Neutrophil (primary cell): Measurements from ENCODE around the gene TERB1.

ENCODE experiments used
- H3K27ac ChIP-seq: fragments of 200-600 bp; sonication (generic); 2 replicates; pipeline ENCODE4 v1.5.1; 2016; ENCODE audit warnings: mild to moderate bottlenecking, moderate library complexity
- H3K27me3 ChIP-seq: fragments of 200-600 bp; sonication (generic); 2 replicates; pipeline ENCODE4 v1.6.0; 2016; ENCODE audit warnings: mild to moderate bottlenecking
- H3K36me3 ChIP-seq: fragments of 200-600 bp; sonication (generic); 2 replicates; pipeline ENCODE4 v1.5.1; 2017
- H3K4me1 ChIP-seq, 2 experiments: fragments of 200-600 bp in 1 of 2; sonication (generic) in 1 of 2; 1 replicate in 1 of 2; 2 replicates in 1 of 2; pipeline versions ENCODE4 v1.5.1 to v1.6.1; 2013 to 2016; ENCODE audit warnings: low read depth in 1 of 2, low read length in 1 of 2, mild to moderate bottlenecking in 1 of 2, moderate library complexity in 1 of 2; ENCODE audit not compliant: control insufficient read depth in 1 of 2, insufficient read depth in 1 of 2
- H3K4me3 ChIP-seq, 2 experiments: fragments of 200-600 bp in 1 of 2; sonication (generic) in 1 of 2; 1 replicate in 1 of 2; 2 replicates in 1 of 2; pipeline ENCODE4 v1.5.1; 2013 to 2016; ENCODE audit warnings: low read depth in 1 of 2, low read length in 1 of 2, mild to moderate bottlenecking in 1 of 2, moderate library complexity in 1 of 2
- H3K9me3 ChIP-seq: fragments of 200-600 bp; sonication (generic); 2 replicates; pipeline ENCODE4 v1.5.1; 2016
- TF ChIP-seq, protein P1 (sequence below): fragments of 200-600 bp; sonication (generic); IDR thresholded peaks from 2 replicates; pipeline ENCODE4 v1.5.1; 2016; ENCODE audit warnings: antibody characterized with exemption

The TERB1 gene

DNA sequence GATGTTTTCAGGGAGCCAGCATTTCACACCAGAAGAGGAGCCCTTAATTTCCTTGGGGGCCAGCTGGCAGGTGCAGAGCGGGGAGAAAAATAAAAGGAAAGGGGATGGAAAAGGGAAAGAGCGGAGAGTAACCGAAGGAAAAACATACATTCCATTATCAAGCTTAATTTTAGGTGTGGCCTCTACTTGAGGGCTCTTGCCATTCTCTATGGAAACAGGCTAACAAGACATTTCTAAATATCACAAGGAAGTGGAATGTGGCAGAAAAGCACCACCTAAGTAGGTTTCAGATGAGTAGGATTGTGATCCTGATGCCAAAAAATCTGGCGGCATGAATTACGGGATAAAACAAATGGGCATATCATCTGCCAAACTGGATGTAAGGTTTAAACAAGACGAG is 49.0 kb downstream of the TERB1 start:
- H3K27ac ChIP-seq, result no peak overlapping the region
- peaks cover 26 to 28% of the 10 kb centered on the region in 2 experiments for H3K4me1 ChIP-seq
- H3K9me3 ChIP-seq, result no peaks in the 10 kb centered on the region
- peaks cover 18% of the 10 kb centered on the region for H3K36me3 ChIP-seq
- peaks cover 44% of the 10 kb centered on the region for H3K27me3 ChIP-seq
- H3K4me3 ChIP-seq, result no peak overlapping the region
- TF ChIP-seq, protein P1, sequence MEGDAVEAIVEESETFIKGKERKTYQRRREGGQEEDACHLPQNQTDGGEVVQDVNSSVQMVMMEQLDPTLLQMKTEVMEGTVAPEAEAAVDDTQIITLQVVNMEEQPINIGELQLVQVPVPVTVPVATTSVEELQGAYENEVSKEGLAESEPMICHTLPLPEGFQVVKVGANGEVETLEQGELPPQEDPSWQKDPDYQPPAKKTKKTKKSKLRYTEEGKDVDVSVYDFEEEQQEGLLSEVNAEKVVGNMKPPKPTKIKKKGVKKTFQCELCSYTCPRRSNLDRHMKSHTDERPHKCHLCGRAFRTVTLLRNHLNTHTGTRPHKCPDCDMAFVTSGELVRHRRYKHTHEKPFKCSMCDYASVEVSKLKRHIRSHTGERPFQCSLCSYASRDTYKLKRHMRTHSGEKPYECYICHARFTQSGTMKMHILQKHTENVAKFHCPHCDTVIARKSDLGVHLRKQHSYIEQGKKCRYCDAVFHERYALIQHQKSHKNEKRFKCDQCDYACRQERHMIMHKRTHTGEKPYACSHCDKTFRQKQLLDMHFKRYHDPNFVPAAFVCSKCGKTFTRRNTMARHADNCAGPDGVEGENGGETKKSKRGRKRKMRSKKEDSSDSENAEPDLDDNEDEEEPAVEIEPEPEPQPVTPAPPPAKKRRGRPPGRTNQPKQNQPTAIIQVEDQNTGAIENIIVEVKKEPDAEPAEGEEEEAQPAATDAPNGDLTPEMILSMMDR, result no peak

DNA sequence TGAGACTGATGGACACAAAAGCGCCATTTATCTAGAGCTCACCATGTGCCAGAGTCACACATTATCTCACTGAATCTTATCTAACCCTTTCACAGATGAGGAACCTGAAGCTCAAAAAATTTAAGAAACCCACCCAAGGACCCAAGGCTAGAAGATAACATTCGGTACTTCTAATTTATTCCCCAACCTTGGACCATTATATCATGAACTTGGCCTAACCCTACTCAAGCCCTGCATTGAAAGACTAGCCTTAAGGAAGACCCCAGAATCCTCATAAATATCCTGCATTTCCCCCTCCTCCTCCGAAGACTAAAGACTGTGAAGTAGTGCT is 49.4 kb downstream of the TERB1 start:
- Histone ChIP-seq H3K36me3 (peaks cover 18% of the 10 kb centered on the region), H3K4me3 (peak overlapping the region; percentile 34 to 89), H3K4me1 (peaks cover 30 to 32% of the 10 kb centered on the region in 2 experiments), H3K27me3 (peaks cover 40% of the 10 kb centered on the region), H3K9me3 (no peaks in the 10 kb centered on the region), H3K27ac (peak overlapping the region; percentile 92)
- TF ChIP-seq, protein P1, result no peak

DNA sequence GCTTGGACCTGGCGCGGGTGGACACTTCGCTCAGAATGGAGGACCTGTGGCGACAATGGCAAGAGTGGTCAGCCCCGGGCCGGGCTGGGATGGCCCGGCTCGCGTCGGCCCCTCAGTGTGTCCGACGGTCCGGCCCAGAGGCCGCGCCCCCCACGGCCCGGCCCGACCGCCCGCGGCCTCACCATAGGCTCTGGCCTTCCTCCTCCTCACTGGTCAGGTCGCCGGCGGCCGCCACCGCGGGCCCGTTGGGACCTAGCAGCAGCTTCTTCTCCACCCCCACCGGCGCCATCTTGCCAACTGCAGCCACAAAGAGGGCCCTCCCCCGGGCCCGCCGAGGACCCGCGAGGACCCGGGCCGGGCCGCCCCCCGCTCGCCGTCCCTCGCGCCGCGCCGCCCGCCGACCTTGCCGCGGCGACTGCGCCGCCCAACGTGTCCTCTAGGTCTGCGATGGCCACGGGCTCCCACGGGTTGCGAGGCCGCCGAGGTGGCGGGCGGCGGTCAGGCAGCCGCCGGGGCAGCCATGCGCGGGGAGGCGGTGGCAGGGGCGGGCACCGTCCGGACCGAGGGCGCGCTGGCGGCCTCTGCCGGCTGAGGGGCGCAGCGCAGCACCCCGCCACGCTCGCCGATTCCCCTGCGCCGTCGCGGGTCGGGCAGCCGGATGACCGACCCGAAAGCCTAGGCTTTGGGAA is 49.9 kb downstream of the TERB1 start, which contains the start of gene DYNC1LI2:
Gene DYNC1LI2 (minus strand): TSS at position 307 of the 689 bp plus-strand sequence. CDS start 18 bp downstream, at position 289.
- TF ChIP-seq, protein P1, result peak; percentile 96
- peaks cover 18% of the 10 kb centered on the region for H3K36me3 ChIP-seq
- peaks cover 36 to 37% of the 10 kb centered on the region in 2 experiments for H3K4me1 ChIP-seq
- H3K9me3 ChIP-seq, result no peaks in the 10 kb centered on the region
- peak within 1 kb of the TSS; percentile 92 for H3K27ac ChIP-seq
- peak within 1 kb of the TSS; percentile 89 to 98 for H3K4me3 ChIP-seq
- peaks cover 35% of the 10 kb centered on the region for H3K27me3 ChIP-seq

DNA sequence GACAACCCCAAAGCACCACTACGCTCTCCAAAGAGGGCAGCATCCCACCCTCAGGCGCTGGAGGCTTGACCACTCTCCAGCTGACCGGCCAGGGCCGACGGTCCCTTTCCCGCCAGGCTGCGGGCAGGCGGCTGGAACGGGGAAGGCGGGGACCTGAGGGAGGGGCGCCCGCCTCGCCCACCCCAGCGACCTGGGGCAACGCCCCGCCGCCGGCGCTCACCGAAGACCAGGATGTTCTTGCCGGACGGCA is 50.4 kb downstream of the TERB1 start:
- Histone ChIP-seq H3K36me3 (peaks cover 18% of the 10 kb centered on the region), H3K9me3 (no peaks in the 10 kb centered on the region), H3K27me3 (peaks cover 34% of the 10 kb centered on the region), H3K4me3 (peak overlapping the region; percentile 89 to 98), H3K27ac (peak overlapping the region; percentile 92), H3K4me1 (peaks cover 40 to 42% of the 10 kb centered on the region in 2 experiments)
- TF ChIP-seq, protein P1, result no peak

DNA sequence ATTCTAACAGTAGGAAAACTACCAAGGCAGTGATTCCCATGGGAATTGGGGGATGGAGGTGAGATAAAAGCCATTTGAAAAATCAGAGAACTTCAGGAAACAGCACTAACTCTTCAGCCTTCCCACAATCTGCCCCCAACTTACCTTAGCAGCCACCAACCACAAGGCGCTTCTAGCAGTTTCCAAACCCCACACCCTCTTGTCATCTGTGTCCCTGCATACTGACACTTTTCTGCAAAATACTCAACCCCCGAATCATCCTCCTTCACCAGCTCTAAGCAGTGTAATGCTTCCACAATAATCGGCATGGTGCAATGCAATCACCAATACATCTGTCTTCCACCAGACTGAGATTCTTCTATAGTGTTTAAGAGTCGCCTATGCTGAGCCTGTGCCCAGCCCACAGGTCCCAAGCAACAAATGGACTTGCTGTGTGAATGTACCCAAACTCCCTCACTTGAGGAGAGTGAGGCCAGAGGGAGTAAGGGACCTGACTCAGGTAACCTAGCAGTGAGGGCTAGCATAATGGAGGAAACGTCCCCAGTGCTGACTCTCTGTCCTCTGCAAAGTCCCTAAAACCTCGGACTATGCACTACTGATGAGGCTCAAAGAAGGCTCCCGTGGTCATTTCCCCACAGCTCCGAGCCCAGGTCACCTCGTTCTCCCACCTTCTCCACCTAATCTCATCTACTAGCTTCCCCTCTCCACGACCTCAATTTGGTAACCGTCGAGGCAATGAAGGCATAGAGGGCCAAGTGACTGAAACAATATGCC is 50.9 kb downstream of the TERB1 start:
- TF ChIP-seq, protein P1, result no peak
- H3K27ac ChIP-seq, result peak overlapping the region; percentile 92
- no peaks in the 10 kb centered on the region for H3K9me3 ChIP-seq

More for the DNA sequence above, 50.9 kb downstream of the TERB1 start:
- Histone ChIP-seq H3K4me1 (peaks cover 45 to 47% of the 10 kb centered on the region in 2 experiments), H3K36me3 (peaks cover 18% of the 10 kb centered on the region), H3K27me3 (peaks cover 32% of the 10 kb centered on the region), H3K4me3 (peak overlapping the region; percentile 89 to 98)
